ENCODE data around the gene MYOG.

Gene MYOG

DNA sequence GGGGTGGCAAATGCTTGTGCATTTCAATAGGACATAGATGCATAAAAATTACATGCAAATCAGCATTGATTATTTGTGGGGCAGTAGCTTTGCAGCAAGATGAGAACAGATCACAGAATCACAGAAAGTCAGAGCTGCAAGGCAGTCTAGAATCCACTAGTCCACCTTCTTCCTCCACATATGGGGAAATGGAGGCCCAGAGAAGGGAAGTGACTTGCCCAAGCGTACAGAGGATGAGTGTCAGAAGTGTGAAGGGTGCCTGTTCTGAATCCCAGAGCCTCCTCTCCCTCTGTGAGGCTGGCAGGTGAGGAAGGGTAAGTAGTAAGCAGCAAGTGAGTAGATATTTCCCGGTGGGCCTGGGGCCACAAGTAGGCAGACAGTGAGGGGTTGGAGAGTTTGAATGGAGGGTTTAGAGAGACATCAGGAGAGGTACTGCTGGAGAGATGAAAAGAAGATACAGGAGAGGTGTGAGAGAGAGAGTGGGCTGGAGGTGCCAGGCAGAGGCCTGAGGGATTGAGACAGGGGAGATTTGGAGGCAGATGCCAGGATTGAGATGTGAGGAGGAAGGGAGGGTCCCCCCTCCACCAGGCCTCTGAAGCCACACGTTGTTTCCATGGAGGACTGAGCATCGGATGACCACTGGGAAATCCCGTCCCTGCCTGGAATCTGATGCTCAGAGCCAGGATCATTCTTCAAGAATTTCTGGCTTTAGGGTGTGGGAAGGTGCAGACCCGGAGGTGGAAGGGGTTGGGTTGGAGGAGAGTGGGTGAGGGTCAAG, 4.8 kb upstream of the MYOG start:
- no peak for DNase-seq (ENCODE audit: low read depth)

DNA sequence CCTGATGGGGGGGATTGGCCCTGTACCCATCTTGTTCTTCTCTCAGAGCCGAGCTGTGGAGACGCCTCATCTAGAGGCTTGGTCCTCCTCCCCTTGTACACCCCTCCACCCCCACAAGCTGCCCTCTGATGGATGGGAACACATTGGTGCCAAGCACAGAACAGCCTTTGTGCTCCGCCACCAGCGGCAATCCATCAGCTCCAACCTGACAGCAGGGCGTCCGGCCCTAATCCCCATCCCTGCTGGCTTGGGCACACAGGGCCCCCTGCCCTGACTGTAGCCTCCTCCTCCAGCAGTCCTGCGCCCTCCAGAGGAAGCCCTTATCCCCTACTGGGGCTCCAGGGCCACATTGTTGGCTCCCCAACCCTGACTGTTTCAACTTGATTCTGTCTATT, 3.8 kb upstream of the MYOG start:
- no peak for DNase-seq (ENCODE audit: low read depth)

DNA sequence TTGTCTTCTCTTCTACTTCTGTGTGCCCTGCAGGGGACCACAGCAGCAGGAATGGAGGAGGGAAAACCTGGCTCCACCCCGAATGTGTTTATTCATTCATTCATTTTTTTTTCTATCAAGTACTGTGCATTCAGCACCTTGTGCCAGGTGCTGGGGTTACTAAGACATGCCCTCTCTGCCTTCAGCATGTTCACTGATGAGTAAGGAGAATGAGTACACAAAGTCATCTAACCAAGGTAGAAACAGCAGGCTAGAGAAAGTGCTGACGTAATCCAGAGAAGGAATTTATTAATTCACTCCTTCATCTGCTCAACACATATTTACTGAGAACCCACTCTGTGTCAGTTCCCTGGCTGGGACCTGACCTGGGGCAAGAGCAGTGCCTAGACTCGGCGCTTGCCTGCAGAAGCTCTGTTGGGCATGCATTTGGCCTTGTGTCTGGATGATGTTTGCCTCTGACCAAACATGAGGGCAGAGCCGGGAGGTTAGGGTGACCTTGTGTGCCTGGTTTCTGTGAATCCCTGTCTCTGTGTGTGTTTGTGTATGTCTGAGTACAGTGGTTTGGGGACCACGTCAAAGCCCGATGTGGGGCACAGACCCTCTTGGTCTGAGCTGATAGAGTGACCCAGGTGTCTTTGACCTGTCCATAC, 3.3 kb upstream of the MYOG start:
- no peak for DNase-seq (ENCODE audit: low read depth)

DNA sequence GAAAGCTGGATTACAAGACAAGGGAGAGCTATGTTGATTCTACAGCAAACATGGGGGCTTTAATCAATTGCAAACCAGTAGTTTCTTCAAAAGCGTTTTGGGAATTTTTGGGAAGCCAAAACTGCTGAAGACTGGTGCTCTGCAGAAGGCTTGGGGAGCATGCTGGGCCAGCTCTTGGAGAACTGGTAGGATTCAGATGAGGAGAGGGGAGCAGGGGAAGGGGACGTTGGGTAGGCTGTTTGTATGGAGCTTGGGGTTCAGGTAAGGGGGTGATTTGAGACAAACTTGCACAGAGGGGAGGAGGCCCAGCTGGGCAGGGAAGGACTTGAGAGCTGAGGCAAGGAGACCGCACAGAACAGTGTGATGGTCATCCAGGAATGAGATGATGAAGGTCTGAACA, 2.6 kb upstream of the MYOG start:
- DNase-seq (ENCODE audit: low read depth) = no peak

DNA sequence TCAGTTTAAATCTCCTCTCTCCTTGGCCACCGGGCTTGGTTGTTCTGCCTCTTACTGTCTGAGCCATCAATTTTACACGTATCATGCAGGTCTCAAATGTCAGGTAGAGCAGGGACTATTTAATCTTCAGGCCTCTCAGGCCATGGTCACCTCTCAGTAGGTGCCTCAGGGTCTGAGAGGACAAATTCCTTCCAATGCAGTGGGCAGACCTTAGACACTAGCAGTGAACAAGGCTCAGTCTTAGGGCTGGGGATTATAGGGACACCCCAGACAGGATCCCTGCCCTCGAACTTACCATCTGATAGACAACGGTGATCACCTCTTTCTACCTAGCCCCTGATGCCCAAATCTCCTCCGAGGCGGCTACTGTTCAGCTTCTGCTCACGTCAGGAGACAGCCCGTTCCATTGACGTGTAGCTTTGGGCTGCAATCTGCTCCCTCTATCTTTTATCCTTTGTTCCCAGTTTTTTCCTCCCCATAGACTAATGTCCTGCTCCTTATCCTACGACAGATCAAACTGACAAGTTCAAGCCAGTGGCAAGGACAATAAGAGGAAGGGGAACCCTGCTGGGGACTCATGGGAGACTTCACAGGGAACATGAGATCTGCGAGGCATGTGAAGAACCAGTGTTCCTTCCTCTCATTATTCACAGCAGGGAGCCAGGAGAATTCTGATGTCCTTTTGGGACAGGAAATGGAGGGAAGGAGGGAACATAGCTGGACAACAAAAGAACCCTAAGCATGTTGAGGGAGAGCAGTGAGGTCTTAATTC, 1.4 kb upstream of the MYOG start:
- no peak for DNase-seq (ENCODE audit: low read depth)

DNA sequence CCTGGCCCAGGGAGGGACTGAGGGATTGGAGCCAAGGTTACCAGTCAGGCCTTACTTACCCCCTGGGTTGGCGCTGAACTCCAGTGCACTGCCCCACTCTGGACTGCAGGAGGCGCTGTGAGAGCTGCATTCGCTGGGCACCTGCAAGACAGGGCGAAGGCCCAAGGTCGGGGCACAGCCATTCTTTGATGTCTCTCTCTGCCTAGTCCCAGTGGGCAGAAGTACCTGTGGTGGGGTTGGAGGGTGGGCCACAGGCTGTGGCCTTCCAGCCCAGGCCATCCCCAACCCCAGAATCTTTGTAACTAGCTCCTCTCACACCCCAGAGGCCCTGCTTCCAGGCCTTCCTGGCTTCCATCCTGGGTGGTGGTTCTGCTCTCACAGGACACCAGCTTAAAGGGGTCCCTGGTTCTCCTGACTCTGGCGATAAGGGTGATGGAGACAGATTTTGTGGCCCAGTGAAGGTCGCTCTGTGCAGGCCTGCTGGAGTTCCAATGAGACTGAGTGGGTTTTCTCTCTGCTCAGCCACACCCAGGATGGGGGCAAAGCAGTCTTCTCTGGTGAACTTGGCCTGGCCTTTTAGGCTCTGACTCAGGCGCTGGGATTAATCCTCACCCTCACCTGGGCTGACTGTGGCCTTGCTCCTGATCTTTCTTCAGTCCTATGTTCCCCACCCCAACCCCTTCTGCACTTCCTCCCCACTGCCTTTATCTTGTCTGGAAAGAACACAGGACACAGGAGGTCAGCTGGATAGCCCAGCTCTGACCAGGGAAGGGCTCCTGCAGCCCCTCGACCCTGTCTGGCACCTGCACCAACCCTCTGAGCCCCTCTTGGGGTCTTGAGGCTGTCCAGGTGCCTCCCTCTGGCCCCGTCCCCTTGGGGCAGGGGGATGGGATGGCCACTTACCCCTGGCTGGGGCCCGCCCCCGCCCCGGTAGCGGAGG, 954 bp downstream of the MYOG start:
- DNase-seq (ENCODE audit: low read depth) = no peak

DNA sequence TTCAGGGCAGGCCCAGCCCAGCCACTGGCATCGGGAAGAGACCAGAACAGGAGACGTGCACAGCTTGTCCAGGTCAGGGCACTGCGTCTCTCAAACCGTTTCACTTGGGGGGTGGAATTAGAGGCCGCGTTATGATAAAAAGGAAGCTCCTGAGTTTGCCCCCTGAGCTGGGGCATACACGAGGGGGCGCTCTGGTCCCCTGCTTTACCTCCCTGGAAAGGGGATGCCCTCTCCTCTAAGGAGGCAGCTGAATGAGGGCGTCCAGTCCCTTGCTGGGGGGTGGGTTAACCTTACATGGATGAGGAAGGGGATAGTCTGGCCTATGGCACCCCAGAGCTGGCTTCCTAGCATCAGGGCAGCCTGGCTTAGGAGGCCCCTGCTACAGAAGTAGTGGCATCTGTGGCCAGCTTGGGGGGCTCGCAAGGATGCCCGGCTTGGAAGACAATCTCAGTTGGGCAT, 2.3 kb downstream of the MYOG start:
- no peak for DNase-seq (ENCODE audit: low read depth)

DNA sequence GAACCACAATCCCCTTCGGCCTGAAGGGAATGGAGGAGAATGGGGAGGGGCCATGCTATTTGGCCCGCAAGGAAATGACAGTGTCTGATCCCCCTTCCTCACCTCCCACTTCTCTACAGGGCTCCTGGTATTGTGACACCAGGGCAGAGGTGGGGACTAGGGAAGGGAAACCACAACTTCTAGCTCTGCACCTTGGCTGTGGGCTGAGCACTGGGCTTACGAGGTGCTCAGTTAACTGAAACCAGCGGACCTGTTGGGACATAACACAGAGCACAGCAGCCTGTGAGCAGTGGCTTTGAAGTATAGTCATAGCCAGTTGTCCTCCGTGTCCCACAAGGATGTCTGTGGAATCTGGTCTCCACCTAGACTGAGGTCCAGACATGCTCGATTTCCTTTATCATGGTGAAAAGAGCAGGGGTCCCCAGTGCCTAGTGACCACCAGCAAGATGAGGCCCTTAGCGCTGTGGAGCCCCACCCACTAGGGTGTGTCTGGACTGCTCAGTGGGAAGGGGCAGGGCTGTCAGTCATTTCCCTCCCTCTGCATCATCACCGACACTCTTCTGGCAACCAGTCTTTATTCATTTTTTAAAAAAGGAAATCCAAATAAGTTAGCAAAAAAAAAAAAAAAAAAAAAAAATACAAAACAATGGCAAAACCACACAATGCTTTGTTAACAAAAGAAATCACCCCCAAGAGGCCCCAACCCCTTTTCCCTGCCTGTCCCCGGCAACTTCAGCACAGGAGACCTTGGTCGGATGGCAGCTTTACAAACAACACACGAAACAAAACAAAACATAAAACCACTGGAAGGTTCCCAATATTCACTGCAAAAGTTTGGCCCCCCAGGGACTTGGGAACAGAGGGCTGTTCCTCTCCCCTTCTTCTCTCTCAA, 3.0 kb downstream of the MYOG start:
- DNase-seq (ENCODE audit: low read depth) = no peak

DNA sequence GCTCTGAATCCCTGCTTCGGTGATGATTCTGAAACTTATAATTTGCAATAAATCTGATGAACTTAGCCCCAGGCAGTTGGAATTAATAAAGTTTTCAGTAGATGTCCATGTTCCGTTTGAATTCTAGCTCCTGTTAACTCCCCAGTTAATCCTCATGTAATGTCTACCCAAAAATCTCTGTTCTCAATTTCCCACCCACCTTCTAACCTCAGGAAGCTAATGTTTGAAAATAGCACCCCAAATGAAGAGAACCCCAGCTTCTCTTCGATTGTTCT, 3.6 kb downstream of the MYOG start:
- DNase-seq (ENCODE audit: low read depth) = no peak

DNA sequence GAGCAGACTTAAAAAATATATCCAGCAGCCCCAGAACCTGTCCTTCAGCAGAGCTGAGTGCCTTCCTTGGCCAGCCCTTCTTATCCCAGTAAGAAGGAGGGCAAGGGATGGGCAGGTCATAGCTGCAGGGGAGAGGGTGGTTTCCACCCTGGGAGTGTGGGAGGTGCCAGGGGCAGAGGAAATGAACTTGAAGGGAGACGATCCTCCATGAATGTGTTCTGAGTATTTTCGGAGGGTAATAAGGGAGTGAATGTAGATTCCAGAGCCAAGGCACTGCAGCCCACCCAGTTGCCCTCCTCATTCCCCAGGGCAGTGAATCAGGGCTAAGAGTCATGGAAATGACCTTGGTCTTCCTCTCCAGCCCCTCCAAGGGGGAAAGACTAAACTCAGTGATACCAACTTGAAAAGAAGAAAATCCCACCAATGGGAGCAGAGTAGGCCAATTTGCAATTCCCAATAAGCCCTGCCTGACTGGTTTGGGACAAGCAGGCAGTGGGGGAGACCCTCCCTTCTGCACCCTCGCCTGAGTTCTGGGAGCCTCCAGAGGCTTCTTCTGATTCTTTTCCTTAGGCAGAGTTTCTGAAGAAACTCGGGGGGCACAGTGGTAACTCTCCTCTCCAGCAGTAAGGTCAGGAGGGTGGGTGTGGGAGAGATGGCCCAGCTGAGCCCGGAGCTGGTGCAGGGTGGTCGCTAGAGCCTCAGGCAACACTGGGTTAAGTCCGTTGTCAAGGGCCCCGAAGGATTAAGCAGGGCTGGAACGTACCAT, 4.2 kb downstream of the MYOG start:
- DNase-seq (ENCODE audit: low read depth) = no peak

DNA sequence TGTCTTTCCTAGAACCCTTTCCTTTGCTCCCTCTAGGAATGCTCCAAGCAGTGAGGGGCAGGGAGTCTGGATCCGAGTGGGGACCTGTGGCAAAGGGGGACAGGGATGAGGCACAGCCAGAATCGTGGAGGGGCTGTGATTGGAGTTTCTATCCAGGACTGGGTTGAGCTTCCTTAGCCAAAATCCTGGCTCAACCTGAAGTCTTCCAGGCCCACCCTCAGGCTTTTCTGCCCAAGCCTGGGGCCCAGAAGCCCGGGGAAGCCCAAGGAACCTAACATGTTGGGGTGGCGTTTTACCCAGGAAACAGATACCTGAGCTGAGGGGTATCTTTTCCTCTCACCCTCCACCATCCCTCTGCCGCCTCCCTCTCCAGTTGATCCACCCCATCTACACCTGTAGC, 5.4 kb downstream of the MYOG start:
- no peak for DNase-seq (ENCODE audit: low read depth)

DNA sequence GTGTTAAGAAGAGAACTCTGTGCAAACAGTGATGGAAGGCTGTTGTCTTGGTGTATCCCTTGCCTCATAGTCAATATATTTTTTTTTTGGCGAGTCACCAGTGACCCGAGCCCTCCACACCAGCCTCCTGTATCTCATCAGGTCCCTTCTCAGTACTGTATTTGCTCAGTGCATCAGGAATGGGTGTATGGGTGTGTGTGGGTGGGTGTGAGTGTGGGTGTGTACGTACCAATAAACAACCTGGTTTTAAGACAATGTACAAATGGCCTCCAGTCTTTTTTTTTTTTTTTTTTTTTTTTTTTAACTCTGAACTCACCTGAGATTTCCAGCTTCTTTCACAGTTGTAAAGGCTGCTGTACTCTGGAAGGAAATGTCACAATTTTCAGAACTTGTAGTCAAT, 7.3 kb downstream of the MYOG start:
- DNase-seq (ENCODE audit: low read depth) = no peak

DNA sequence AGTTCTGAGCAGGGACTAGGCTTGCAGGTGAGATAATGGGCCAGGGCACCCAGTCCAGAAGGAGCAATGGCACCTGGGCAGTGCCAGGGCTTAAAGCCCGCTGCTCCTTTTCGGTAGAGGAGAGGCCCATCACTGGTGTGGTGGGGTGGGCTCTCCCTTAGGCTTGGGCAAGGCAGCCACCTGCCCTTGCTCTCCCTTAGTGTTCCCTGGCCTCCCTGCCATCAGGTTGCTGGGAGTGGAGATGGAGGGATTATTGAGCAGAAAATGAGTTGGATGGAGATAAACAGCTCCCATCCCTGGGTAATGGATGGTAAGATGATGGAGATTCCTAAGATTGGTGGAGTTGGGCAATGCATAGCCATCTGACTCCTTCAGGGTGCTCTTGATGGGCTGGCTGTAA, 7.9 kb downstream of the MYOG start:
- DNase-seq (ENCODE audit: low read depth) = no peak

DNA sequence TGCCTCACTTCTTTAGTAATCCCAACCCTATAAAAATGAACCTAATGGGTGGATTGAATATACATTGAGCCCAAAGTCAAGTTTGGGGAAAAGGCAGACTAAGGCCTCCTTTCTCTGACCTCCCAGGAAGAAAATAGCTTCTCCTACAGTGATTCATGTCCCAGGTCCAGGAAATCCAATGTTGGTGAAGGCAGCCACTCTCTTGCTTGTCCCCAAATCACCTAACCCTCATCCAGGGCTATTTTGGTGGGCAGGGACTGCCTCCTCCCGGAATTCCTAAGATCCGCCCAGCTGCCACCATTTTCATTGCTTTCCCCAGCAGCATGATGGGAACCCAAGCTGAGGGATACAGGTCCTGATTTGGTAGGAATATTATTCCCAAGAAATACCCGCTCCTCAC, 8.4 kb downstream of the MYOG start:
- DNase-seq (ENCODE audit: low read depth) = no peak

DNA sequence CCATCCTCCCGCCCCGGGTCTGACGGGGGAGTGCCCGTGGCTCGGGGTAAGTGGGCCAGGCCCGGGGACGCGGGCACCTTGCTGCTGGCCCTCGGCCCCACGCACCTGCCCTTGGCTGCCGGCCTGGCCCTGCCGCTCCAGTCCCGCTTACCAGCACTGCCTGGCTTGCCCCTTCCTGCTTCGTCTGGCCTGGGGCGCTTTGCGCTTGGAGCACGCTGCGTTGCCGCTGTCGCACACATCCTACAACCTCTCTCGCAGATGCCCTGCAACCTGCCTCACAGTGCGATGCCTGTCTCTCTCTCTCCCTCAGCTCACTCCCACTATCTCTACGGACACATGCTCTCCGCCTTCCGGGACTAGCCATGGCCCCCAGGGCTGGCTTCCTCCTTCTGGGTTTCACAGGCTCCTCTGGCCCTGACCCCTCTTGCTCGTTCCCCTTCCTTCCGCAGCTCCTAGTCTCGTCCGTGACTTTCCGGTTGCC, 9.7 kb downstream of the MYOG start:
- DNase-seq (ENCODE audit: low read depth) = no peak

DNA sequence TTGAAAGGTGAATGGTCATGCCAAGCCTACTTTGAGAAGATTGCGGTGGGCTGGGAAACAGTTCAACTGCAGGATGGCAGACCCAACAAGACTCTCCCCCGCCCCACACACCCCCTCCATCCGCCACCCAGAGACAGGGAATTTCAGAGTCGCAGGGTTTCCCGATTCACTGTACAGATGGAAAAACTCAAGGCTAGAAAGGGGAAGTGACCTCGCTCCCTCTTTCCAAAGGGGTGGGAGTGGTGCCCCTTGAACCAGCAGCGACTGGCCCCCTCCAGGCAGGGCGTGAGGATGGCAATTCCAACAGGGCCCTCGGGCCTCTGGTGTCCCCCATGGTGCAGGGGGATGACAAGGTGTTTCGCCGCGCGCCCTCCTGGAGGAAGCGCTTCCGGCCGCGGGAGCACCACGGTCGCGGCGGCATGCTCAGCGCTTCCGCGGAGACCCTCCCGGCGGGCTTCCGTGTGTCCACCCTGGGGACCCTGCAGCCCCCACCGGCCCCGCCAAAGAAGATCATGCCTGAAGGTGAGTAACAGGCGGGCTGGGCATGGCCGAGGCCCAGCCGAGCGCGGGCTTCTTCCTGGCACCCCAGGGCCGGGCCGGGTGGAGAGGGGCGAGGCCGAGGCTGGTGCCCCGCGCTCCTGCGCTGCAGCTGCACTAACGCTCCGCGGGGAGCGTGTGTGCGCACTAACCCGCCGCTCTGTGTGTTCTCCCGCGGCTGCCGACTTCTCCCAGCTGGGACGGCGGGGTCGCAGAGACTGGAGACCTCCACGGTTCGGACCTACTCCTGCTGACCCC, 10.4 kb downstream of the MYOG start:
- no peak for DNase-seq (ENCODE audit: low read depth)

DNA sequence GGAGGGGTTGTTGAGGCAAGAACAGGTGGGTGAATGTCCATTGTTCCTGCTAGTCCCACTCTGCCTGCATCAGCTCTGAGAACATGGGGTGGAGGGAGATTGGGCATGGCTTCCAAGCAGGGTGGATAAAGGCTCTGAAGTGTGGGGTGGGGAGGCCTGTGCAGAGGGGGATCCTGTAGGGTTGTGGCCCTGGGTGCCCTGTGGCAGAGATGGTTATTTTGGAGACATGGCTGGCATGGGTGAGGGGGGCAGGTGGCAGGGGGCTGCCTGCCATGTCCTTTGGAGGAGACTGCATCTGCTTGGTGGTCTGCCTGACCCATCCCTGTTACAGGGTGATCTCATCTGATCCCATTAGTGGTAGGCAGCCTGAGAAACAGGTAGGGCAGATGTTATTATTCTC, 11.2 kb downstream of the MYOG start:
- DNase-seq (ENCODE audit: low read depth) = no peak

DNA sequence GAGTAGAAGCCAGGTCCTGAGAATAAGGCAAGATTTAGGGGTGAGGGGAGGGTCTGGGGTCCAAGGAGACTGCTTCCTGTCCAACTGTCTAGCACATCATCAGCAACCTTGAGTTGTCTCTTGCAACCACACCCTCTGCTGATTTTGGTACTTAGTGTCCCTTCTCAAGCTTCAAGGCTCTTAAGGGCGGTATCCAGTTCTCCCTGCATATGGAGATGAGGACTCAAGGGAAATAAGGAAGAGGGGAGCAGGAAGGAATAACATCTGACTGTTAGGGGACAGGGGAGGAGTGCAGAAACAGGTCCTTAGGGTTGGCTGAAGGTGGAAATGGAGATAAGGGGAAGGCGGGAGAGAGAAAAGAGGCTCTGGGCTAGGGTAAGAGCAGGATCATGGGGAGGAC, 12.3 kb downstream of the MYOG start:
- DNase-seq (ENCODE audit: low read depth) = no peak

DNA sequence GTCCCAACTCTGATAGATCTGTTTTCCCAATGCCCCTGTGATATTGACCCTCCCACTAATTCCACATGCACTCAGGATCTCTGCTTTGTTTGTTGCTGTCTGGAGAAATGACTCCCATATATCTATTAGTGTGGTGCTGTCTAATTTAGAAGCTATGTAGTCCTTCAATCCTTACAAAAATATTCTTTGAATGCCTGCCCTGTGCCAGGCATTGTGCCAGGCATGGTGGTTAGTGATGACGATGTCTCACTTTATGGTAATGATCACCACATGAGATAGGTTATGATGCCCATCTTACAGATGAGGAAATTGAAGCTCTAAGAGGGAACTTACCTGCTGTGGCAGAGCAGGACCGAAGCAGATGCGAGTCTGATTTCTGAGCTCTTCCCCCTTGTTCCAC, 12.9 kb downstream of the MYOG start:
- DNase-seq (ENCODE audit: low read depth) = no peak

All from non-pigmented ciliary epithelial cell (primary cell).